ENCODE results near the gene KCNK17.

Gene KCNK17

DNA sequence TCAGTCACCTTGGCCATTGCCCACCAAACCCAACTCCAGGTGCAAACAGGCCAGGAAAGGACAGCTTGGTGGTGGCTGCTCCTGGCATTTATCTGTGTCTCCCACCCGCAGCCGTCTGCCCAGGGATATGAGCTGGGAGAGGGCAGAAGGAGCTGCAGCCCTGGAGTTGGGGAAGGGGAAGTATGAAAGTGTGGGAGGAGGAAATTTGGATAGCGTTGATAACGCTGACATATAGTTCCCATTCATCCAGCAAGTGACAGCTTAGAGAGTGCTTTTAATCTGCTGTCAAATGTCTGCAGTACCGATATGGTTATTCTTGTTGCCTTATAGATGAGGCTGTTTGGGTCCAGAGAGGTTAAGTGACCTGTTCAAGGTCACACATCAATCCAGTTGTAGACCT lies 7.5 kb upstream of the KCNK17 start:
- Histone ChIP-seq H3K4me1 (peaks cover 41% of the 10 kb centered on the region), H3K9ac (no peak overlapping the region), H3K4me2 (peak overlapping the region; percentile 76), H3K27me3 (no peaks in the 10 kb centered on the region), H3K36me3 (no peaks in the 10 kb centered on the region), H3K27ac (no peak overlapping the region), H3K9me3 (no peaks in the 10 kb centered on the region), H4K20me1 (no peaks in the 10 kb centered on the region), H3K4me3 (no peak overlapping the region)
- TF ChIP-seq Cebpa-rat (IDR thresholded peaks at IDR 0.05) = no peak

DNA sequence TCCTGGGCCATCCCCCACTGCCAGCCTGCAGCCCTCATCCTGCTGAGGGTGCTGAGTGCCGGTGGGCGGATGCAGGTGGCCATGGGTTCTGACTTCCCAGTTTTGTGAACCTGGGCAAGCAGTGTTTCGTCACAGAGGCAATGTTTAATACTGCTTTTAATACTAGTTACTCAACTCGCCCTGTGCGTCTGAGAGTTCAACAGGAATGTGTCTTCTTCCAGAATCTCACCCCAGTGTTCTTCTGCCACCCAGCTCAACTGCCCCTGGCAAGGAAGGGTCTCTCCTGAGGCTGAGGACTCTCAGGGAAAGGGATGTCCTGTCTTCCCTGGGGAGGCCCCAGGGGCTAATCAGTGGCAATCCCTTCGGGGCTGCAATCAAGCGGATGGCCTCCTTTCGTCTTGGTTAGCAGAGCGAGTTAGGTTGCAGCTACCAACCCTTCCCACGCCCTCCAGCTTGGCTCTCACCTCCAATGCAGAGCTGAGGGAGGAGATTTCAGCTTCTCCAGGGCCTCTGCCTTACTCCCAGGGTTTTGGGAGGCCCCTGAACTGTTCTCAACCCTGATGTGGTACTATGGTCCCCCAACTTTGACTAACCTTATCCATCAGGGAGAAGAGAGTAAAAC lies 6.3 kb upstream of the KCNK17 start:
- Histone ChIP-seq H3K27me3 (peaks cover 1% of the 10 kb centered on the region; the same call in 1 of the 2 replicates), H3K36me3 (no peaks in the 10 kb centered on the region), H3K9me3 (no peaks in the 10 kb centered on the region), H3K27ac (peak overlapping the region; percentile 55), H3K4me3 (no peak overlapping the region), H4K20me1 (no peaks in the 10 kb centered on the region), H3K9ac (peak overlapping the region; percentile 30; the same call in 1 of the 2 replicates), H3K4me1 (peaks cover 54% of the 10 kb centered on the region), H3K4me2 (peak overlapping the region; percentile 76)
- no peak for TF ChIP-seq Cebpa-rat (IDR thresholded peaks at IDR 0.05)

DNA sequence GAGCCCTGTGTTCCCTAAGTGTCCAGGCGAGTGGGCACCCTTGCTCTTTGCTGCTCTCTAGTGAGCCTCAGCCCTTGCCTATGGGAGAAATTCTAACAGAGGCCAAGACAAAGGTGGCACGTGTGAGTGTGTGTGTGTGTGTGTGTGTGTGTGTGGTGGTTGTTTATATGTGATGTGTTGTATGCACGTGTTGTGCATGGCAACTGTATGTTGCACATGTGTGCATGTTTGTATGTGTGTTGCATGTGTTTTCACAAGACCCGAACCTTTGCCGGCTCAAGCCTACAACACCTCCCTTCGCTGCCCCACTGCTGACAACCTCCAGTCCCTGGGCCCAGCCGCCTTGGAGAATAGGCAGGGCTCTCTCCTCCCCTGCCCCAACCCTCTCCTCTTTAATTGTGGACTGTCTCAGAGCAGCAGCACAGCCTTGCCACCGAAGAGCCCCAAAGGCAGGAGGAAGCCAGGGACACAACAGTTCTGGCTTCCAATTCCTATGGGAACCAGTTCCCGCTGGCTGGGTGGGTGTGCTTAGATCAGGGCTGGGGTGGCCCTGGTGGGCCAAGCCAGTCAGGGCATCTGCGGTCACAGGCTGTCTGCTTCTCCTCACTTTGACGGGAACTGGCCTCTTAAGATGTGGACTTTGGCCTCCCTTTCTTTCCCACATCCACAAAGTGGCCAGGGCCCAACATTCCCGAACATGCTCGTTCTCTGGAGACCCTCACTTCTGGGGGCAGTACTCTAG lies 5.6 kb upstream of the KCNK17 start:
- no peaks in the 10 kb centered on the region for H3K36me3 ChIP-seq
- 0 out of 2 replicates have a peak overlapping the region, but pooled peaks have one; percentile 30 for H3K9ac ChIP-seq
- peaks cover 8% of the 10 kb centered on the region for H3K27me3 ChIP-seq
- no peaks in the 10 kb centered on the region for H4K20me1 ChIP-seq
- no peaks in the 10 kb centered on the region for H3K9me3 ChIP-seq
- peak overlapping the region; percentile 55 for H3K27ac ChIP-seq
- peaks cover 61% of the 10 kb centered on the region for H3K4me1 ChIP-seq
- H3K4me2 ChIP-seq = peak overlapping the region; percentile 76
- H3K4me3 ChIP-seq = no peak overlapping the region
- TF ChIP-seq Cebpa-rat (IDR thresholded peaks at IDR 0.05) = no peak

DNA sequence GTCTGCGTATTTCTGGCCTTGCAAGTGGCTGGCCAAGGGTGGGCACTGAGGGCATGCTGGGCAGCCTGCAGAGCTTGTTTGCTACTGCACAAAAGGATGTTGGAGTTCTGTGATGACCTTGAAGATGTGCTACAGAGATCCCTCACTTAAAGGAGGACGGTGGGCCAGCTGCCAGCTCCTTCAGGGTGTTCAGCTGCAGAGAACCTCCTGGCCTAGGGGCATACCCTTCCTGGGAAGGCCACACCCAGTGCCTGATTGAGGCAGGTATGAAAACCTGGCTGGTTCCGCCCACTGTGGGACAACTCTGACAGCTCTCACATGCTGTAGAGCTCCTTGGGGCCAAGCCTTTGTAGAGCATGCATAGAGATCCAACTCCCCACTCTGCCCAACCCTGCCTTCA lies 3.0 kb upstream of the KCNK17 start:
- Histone ChIP-seq H3K36me3 (no peaks in the 10 kb centered on the region), H3K9ac (no peak overlapping the region), H3K4me1 (peaks cover 79% of the 10 kb centered on the region), H4K20me1 (peaks cover 19% of the 10 kb centered on the region; the same call in 1 of the 2 replicates), H3K27me3 (peaks cover 33% of the 10 kb centered on the region), H3K9me3 (no peaks in the 10 kb centered on the region; the same call in 1 of the 2 replicates), H3K4me3 (no peak overlapping the region), H3K4me2 (no peak overlapping the region), H3K27ac (no peak overlapping the region)
- TF ChIP-seq Cebpa-rat (IDR thresholded peaks at IDR 0.05) = no peak

DNA sequence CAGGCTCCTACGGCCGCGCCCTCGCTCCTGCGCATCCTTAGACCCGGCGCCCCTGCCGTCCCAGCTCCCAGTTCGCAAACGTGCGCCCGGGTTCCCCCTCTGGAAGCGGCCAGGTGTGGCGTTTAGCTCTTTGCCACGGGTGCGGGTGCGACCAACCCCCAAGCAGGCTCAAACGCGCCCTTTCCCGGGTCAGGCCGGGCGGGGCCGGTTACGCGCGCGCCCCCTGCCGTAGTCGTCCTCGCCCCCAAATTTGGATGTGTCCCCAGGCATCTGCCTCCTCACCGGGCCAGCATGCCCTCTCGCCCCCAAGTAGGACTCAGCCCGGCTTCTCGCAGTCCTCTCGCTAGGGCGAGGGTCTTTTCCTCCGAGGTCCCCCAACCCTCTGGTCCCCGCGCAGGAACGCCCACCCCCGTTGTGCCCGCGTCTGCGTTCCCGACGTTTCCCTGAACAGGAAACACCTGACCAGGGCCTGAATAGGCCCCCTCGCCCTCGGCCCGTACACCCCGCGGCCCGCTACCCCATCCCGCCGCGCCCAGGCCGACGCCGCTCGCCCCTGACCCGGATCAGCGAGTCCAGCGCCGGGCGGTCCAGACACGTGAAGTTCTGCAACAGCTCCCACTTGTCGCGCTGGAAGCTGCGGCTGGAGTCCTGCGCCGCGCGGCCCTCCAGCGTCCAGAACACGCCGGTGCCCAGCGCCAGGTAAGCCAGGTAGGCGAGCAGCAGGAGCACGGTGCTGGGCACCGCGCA lies 520 bp downstream of the KCNK17 start:
- Histone ChIP-seq H3K4me3 (peak overlapping the region; percentile 65), H3K4me2 (peak overlapping the region; percentile 98), H3K9ac (peak overlapping the region; percentile 56), H3K27me3 (peaks cover 41% of the 10 kb centered on the region), H3K27ac (peak overlapping the region; percentile 69), H3K9me3 (no peaks in the 10 kb centered on the region; the same call in 1 of the 2 replicates), H3K4me1 (peaks cover 66% of the 10 kb centered on the region), H3K36me3 (no peaks in the 10 kb centered on the region), H4K20me1 (peaks cover 31% of the 10 kb centered on the region; the same call in 1 of the 2 replicates)
- no peak for TF ChIP-seq Cebpa-rat (IDR thresholded peaks at IDR 0.05)

DNA sequence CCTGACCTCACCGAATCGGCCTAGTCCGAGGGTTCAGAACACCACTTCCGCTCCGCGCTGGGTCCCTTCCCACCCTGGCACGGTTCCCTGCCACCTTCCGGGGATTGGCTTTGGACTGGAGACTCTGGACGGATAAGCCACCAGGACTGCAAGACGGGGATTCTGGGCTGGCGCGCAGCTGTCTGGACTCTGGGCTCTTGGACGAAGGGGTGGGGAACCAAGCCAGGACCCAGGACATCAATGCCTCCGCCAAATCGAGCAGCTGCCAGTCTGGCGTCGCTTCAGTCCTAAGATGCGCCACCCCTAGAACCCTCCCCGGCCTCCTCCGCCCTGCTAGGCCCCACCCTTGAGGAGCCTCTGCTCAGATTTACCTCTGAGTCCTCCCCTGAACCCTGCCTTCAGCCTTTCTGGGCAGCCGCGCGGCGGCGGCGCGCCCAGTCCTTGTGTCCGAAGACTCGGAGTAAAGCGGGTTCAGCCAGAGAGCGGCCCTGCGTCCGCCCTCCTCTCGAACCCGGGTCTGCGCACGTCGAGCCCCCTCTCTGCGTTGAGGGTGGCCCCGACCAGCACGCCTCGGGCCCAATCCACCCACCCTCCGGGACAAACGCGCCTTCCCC lies 1.2 kb downstream of the KCNK17 start:
- TF ChIP-seq Cebpa-rat (IDR thresholded peaks at IDR 0.05) = no peak
- Histone ChIP-seq H3K27me3 (peaks cover 41% of the 10 kb centered on the region), H4K20me1 (peaks cover 31% of the 10 kb centered on the region; the same call in 1 of the 2 replicates), H3K4me2 (peak overlapping the region; percentile 98), H3K27ac (no peak overlapping the region), H3K4me1 (peaks cover 62% of the 10 kb centered on the region), H3K4me3 (peak overlapping the region; percentile 65), H3K9me3 (no peaks in the 10 kb centered on the region; the same call in 1 of the 2 replicates), H3K36me3 (no peaks in the 10 kb centered on the region), H3K9ac (no peak overlapping the region)

DNA sequence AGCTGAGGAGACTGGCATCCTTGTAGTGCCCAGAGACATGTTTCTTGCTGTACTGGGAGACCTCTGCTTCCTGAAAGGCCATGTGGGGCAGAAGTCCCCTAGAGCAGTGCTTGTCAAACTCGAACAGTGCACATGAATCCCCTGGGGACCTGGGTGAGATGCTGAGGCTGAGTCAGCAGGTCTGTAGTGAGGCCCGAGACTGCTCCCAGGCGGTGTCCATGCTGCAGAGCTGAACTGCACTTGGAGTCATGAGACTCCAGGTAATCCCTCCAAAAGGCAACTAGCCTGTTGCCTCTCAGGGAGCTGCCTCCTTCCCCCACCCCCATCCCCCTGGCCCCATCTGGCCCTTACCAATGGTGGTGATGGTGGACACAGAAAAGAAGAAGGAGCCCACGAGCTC lies 3.7 kb downstream of the KCNK17 start:
- no peak overlapping the region for H3K27ac ChIP-seq
- no peak for TF ChIP-seq Cebpa-rat (IDR thresholded peaks at IDR 0.05)
- no peaks in the 10 kb centered on the region for H3K36me3 ChIP-seq
- no peaks in the 10 kb centered on the region; the same call in 1 of the 2 replicates for H3K9me3 ChIP-seq
- peaks cover 41% of the 10 kb centered on the region for H3K27me3 ChIP-seq
- H4K20me1 ChIP-seq = peaks cover 31% of the 10 kb centered on the region; the same call in 1 of the 2 replicates
- H3K9ac ChIP-seq = peak overlapping the region; percentile 8; the same call in 1 of the 2 replicates
- H3K4me3 ChIP-seq = no peak overlapping the region
- H3K4me2 ChIP-seq = peak overlapping the region; percentile 78
- peaks cover 45% of the 10 kb centered on the region for H3K4me1 ChIP-seq

DNA sequence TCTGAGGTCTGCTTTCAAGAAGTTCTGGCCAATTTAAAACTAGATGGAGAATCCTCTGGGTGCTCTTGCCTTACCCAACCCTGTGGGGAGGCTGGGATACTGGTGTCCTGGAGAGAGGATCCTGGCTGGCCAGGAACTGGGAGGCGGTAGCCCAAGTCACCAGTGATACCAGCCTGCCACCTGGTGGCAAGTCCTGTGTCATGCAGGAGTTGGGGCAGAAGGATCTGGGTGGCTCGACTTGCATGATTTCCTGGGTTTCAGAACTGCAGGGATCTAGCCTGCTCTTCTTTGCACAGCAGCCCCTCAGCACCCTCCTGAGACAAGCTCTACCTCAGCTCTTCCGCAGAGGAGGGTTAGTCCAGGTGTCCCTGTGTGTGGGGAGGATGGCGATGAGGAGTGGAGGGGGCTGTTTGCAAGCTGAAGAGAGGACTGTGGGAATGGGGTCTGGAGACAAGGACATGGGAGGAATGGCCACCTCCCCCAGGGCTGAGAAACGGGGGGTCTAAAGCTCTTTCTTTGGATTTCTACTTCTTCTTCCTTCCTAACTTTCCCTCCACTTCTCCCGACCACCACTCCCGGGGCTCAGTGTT lies 4.2 kb downstream of the KCNK17 start:
- peak overlapping the region; percentile 8; the same call in 1 of the 2 replicates for H3K9ac ChIP-seq

DNA sequence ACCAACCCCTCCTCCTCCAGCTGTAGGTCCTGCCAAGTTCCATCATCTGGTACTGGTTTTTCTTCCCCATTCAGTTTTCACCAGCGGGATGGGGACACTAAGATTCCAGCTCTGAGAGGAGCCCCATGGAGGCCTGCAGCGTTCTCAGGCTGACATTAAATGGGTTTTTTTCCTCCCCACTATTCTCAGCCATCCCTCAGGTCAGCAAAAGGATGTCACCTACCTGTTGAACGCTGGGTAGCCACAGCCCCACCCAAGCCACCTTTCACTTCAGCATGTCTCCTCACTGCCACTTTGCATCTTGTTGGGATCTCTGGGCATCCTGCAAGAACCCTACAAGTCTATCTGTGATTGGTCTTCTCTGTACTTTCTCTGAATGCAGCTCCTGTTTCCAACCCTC lies 6.8 kb downstream of the KCNK17 start:
- TF ChIP-seq Cebpa-rat (IDR thresholded peaks at IDR 0.05) = no peak
- H3K4me3 ChIP-seq = no peak overlapping the region

More for the DNA sequence above, 4.2 kb downstream of the KCNK17 start:
- H3K27me3 ChIP-seq = peaks cover 36% of the 10 kb centered on the region
- no peak overlapping the region for H3K27ac ChIP-seq
- no peak overlapping the region for H3K4me3 ChIP-seq
- no peak for TF ChIP-seq Cebpa-rat (IDR thresholded peaks at IDR 0.05)
- no peaks in the 10 kb centered on the region for H3K36me3 ChIP-seq
- H3K9me3 ChIP-seq = no peaks in the 10 kb centered on the region; the same call in 1 of the 2 replicates
- H3K4me1 ChIP-seq = peaks cover 40% of the 10 kb centered on the region
- peak overlapping the region; percentile 78 for H3K4me2 ChIP-seq
- H4K20me1 ChIP-seq = peaks cover 31% of the 10 kb centered on the region; the same call in 1 of the 2 replicates

More for the DNA sequence above, 6.8 kb downstream of the KCNK17 start:
- Histone ChIP-seq H3K27me3 (peaks cover 10% of the 10 kb centered on the region), H3K4me2 (no peak overlapping the region), H3K9me3 (no peaks in the 10 kb centered on the region), H3K4me1 (peaks cover 20% of the 10 kb centered on the region), H4K20me1 (0 out of 2 replicates have a peak, but pooled peaks cover 12% of the 10 kb centered on the region), H3K27ac (no peak overlapping the region), H3K9ac (no peak overlapping the region), H3K36me3 (no peaks in the 10 kb centered on the region)
